ENCODE results near the gene NPAS2.

The NPAS2 gene

DNA sequence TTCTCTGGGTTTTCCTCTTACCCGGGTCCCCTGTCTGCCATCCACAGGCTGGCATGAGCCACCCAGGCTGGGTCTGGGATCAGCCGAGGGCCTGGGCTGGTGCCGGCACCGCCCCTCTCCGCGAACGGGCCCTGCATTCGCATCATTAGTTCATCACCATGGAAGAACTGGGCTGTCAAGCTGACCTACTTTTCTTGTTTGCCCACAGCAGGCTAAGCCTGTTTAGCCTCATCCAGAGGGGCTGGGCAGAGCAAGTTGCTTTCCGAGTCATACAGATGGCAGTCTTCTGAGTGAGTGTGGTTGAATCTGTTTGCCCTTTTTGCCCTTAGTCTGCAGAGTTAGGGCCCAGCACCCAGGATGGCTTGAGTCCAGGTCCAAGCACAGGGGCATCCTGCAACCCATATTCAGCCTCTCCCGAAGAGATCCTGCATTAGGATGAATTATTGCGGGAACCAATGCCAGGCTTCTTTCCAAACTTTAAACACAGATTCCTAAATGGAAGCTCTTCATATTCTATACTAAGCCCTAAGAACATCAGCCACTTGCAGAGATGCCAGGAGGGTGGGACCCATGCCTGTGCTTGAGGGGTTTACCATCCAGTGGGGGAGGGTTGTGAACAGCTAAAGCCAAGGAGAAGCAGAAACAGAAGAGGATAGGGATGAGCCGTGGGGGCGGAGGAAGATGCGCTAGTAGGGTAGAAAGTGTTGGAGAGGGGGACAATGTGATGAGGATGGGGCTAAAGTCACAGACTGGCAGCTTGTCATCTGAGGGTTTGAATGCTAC is 68.0 kb downstream of the NPAS2 start:
- DNase-seq, result no peak

DNA sequence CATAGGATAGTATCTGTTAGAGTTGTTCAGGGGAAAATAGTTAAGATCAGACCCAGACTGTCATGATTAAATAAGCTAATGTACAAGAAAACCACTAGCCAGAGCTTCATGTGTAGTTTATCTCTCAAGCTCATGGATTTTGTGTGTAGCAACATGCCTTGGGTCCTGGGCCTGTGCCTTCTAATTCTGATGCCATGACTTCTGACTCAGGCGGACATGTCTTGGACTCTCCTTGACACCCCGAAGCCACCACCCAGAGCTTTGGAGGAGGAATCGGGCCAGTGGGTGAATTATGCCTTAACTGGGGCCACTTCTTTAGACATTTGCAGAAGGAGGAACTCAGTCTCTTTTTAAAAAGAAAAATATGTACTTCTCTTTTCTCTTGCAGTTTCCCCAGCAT is 68.7 kb downstream of the NPAS2 start:
- DNase-seq, result peak; percentile 34 to 56

DNA sequence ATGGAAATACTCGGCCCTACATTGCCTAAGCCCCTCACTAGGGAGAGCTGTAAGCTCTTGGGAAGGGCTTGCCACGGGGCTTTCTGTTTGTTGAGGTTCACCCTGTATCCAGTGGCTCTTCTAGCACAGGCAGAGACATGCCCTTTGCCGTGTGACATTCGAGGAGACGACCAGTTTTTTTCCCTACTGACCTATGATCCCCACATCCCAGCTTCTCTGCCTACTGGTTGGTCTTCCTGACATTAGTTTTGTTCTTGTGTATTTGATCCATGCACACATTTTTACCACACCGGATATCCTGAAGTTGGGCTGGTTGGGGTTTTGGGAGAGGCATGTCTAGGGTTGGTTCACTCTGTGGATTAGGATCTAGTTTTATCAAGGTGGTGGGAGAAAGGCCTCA is 69.3 kb downstream of the NPAS2 start:
- no peak for DNase-seq

DNA sequence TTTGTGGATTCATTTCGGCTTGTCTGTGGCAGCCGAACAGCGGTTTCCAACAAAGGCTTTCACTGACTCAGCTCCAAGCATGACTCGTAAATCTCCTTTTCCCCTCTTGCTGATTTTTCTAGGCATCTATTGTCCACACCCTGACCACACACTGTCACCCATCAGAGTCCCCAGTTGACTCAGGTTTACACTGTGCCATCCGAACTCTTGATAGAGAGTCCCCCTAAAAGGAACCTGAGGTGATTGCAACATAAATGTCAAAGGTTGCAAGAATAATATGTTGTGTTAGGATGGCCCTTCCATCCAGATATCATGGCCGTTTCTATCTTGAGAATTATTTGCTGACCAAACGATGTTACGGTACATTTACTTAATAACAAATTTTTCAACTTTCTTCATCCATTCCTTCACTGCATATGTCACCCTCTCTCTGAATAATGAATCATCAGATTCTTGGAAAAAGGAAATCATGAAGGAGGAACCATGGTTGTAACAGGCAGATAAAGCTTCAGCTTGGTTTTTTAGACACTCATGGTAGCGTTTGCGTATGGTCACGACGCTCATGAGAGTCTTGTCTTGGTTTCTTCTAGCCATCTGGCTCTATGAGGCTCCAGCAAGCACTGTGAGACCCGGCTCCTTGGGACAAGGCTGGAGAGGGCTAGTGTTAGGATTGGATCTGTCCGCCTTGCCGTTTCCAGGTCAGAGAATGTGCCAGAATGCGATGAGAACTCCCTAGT is 72.1 kb downstream of the NPAS2 start:
- DNase-seq, result peak; percentile 49 to 81

DNA sequence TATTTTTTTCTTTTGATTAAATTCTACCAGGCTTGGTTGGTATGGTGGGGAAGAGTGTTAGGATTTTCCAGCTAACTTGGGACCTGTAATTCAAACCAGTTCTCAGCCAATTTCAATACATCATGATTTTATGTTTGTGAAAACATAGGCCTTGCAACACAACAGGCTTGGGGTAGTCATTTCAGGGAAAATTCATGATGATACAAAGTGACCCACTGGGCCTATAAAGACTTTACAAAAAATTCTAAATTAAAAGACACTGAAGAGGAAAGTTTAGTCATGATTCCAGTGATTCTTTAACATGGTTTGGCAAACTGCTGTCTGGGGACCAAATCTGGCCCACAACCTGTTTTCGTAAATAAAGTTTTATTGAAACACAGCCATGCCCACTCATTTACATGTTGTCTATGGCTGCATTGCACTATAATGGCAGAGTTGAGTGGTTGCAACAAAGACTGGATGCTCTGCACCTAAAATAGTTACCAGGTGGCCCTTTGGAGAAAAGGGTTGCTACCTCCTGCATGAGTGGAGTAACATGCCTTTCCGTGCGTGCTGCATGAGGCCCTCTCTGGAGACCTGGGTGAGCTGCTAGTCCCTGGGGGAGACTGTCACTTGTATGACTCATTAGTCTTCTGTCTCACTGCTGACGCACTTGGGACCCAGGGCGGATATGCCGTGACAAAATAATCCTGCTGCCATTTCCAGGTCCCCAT is 73.6 kb downstream of the NPAS2 start:
- no peak for DNase-seq

DNA sequence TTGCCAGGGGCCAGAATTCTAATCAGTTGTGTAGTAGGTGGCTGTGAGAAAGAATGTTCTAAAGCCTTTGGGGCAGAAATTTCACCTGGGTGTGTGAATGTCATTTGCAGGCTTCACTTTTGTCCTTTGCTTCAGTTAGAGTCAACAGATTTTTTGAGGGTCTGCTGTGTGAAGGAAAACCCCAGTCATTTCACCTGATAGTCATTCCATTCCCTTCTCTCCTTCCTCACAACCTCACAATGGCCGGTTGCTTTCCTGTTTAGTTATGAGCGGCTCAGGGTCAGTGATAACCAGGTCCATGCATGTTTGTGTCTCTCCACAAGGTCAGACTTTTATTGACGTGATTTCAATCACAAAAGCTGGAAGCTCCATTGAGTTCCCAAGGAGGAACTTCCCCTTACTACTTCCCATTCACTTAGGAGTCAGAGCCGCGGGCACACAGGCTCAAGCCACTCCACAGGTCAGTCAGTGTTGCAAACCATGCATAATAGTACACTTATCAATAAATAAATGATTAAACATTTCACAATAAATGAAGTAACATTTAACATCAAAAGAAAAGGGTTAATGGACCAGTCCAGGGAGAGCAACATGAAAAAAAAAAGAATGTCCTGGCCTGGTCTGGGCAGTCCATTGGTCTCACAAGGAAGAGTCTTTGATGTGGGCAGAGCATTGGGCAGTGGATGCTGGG is 74.3 kb downstream of the NPAS2 start:
- peak; percentile 29 to 51 for DNase-seq

DNA sequence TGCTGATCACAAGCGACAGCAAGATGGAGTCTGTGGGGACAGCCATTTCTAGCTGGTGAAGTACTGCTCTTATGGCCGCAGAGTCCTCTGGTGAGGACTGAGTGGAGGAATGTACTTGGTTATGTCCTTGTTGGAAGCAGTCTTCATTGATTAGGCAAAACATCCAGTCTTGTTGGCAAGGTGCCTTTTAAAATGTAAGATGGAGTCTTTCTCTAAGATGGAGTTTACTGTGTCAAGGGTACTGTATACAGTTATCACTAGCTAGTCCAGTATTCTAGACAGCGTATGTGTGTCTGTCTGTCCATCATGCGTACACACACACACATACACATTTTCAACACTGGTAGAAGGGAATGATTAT is 74.8 kb downstream of the NPAS2 start:
- no peak for DNase-seq

DNA sequence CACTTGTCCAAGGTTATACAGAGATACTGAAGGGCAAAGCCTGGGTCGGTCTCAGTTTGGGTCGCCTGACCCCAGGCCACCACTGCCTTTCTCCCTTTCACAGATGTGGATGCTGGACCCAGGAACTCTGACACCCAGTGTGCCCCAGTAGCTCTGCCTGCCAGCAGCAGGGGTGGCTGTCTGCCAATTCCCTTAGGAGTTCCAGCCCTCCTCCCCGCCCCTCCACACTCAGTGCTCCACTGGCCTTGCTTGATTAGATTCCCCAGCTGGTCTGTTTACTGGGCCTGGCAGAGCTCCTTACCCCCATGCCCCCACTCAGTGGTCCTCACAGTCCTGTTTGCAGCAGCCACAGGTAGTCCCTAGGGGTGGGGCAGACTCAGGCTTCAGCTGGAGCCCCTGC is 75.5 kb downstream of the NPAS2 start:
- DNase-seq, result no peak

DNA sequence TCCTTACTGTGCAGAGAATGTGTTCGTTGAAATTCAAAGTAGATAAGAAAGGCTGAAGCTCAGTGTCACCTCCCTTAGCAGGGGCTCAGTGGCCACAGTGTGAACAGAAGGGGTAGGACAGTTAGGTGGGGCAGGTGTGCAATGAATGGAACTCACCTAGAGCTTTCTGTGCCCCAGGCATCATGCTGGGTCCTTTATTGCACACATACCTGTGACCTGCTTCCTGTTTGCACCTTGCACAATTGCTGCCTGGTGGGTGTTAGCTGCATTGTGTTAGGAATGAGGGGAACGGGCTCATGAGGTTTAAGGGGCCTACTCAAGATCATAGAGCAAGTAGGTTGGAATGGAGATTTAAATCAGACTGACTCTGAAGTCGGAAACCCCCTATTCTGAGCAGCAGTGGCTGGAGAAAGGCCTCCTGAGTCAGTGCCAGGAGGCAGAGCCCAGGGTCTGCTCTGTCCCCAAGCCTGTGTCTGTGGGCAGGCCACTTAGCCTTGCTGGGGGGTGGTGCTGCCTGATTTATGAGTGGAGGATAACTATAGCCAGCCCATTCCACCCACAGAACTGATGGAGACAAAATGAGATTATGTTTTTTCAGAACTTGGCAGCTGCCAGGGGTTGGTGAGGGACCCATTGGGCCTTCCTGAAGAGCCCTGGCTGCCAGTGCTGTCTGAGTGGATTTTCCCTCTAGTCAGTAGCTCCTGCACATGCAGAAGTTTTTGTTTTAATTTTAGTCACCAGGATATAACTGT is 76.2 kb downstream of the NPAS2 start:
- DNase-seq, result no peak

DNA sequence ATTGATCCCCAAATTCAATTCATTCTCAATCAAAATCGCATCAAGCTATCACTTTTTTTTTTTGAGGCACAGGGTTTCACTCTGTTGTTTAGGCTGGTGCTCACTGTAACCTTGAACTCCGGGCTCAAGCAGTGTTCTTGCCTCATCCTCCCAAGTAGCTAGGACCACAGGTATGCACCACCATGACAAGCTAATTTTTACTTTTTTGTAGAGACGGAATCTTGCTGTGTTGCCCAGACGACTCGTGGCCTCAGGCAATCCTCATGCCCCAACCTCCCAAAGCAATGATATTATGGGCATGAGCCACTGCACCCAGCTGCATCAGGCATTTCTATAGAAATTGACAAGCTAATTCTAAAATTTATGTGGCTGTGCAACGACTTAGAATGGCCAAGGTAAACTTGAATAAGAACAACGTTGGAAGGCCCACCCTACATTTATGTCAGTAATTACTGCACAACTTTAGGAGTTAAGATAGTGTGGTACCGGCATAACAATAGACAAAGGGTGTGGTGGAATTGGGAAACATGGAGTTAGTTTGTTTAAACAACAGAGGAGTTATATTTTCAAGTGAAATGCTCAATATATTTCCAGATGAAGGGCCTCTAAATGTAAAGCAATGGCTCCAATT is 78.2 kb downstream of the NPAS2 start:
- no peak for DNase-seq

DNA sequence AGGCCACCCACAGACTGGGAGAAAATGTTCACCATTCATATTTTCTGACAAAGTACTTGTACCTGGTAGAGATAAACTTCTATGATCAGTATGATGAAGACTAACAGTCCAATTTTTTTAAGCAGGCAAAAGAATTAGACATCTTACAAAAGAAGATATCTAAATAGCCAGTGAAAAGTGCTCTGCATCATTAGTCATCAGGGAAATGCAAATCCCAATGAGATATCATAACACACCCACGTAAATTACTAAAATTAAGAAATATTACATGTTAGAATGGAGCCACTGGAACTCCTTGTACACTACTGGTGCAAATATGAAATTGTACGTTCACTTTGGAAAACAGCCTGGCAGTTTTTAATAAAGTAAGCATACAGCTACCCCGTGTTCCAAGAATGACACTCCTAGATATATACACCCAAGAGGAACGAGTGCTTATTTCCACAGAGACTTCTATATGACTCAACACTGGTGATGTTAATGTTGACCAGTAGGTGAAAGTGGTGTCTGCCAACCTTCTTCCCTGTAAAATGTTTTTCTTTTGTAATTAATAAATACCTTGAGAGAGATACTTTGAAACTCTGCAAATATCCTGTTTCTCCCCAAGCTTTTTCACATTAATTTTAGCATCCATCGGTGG is 80.3 kb downstream of the NPAS2 start:
- peak; percentile 8 to 24 for DNase-seq

DNA sequence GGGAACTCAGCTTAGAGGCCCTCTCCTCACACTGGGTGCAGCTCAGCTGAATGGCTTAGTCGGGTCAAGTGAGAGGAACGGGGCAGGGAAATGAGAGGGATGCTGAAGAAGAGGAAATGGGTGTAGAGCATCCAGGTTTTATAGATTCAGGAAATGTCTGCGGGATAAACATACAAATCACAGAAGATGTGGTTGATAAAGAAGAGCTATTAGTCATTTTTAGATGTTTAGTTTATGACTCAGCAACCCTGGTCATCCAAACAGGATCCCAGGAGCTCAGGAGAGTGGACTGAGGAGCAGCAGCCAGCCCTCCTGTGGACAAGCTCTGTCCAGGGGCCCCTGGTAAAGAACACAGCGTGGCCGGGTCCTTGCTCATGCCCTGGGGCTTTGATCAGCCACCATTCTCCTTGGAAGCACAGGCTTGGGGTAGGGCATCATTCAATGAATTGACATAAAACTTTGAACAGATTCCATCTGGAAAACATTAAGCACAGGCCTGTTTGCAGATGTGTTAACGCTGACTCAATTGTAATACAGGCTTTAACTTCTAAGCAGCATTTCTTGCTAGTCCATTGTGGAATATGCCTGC is 83.0 kb downstream of the NPAS2 start:
- DNase-seq, result no peak

DNA sequence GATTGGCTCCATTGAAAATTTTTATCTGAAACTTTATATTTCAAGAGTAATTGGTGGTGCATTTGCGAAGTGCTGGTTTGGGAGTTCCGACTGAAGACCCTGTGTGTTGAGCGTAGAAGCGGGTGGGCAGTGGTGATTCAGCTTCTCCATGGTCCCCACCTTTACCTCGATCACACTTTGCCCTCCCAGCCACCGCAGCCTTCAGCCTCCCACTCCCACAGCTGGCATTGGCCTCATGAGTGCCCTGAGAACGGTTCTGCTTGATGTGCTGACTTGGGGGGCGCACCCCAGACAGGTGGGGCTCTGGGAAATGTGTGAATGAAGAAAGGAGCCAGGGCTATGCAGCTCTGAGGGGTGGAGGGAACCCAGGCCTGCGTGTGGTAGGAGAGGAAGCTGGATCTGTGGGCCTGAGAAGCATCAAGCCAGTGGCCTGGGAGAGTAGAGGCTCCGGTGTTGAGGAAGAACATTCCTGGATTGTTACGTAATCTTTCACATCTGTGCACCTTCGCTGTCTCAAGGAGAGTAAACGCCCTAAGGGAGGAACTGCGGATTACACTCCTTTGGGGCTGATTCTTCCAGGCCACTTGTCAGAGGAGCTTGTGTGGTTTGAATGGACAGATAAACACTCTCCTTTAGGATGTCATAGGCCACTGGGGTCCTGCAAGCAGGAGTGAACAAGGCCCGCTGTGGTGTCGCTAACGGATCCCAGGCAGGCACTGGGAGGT is 83.8 kb downstream of the NPAS2 start:
- no peak for DNase-seq

DNA sequence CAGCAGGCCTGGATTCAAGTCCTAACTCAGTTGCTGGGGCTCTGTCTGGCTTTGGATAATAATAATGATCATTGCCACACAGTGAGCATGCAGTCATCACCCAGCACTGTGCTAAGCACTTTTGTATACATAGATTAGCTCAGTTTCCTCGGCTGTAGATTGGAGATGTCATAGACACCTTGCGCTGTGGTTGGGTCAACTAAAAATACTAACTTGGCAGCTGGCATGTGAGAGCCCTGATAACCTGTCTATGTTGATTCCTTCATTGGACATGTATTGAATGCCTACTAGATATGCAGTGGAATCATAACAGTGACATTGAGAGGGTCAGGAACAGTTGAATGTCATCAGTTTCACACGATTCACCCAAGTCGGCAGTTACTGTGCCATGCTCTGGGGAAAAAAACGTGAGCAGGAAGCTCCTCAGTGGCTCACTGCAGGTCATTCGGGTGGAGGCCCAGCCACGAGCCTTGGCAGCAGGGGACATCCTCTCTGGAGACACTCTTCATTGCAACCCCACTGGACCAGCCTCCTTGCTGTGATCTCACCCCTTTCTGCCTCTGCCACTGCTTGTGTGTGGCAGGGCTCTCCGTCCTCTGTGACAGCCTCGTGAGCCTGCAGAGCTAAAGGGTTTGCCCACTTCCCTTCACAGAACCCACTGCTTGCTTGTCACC is 85.3 kb downstream of the NPAS2 start:
- no peak for DNase-seq

DNA sequence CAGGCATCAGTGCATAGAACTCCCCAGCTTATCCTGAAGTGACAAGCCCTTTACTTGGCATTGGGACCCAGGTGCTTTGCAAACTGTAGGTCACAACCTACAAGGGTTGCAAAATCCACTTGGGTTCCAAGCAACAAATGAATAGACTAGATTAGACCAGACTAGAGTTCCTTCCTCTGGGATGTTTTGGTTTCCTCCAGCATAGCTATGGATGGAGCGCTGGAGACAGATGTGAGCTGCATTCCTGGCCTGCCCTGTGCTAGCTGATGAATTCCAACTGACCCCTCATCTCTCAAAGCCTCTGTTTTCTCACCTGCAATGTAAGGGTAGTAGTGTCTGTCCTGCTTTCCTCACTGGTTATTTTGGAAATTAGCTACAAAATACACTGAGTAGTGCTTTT is 86.2 kb downstream of the NPAS2 start:
- no peak for DNase-seq

DNA sequence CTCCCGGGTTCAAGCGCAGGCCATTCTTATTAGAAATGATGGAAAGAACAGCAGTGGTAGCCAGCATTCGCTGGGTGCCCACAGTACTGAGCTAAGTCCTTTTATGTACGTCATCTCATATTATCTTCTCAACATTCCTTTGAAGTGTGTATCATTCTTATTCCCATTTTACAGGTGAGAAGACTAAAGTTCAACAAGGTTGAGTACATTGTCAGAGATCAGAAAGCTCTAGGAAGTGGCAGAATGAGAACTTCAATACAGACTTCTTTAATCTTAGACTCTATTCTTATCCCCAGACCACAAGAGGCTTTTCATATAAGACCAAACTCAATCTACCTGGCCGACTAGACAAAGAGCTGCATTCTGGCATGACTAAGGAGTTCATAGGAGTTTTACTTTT is 86.7 kb downstream of the NPAS2 start:
- DNase-seq, result no peak

DNA sequence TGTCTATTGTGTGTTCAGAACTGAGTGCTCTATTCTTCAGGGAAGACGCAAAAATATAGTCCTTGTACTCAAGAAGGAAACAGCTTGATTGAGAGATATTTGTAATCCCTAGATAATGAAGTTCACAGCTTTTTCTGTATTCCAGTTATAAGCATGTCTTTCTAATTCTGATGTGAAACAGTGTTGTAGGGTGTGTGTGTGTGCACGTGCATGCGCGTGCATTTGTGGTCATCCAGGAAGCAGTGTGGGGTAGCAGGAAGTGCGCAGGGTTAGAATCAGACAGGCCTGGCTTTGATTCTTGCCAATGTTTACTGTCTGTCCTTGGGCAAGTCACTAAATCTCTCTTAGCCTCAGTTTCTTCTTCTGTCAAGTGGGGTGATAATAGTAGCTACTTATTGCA is 87.9 kb downstream of the NPAS2 start:
- DNase-seq, result peak in 1 of 2 donors; percentile 16

DNA sequence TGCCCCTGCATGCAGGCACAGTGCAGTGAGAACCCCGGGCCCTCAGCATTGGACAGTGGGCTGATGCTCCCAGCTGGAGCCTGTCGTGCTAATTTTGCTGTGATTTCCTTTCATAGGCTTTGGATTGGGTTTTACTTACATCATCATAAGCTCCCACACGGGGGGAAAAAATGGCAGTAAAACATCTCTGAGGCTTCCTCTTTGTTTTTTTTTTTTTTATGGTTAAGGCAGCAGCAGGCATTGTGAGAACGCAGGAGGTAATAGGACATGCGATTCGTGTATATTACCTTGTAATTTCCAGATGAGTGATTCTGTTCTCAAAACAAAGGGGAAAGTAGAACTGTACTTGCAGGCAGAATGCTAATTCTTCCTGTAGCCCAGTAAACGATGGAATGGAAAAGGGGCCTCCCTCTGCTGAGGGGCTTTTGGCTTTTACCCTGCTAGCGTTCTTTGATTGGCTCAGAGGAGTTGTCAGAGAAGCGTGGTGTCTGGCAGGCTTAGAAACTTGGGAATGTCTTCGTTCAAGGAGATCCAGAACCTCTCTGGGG is 89.7 kb downstream of the NPAS2 start:
- no peak for DNase-seq

DNA sequence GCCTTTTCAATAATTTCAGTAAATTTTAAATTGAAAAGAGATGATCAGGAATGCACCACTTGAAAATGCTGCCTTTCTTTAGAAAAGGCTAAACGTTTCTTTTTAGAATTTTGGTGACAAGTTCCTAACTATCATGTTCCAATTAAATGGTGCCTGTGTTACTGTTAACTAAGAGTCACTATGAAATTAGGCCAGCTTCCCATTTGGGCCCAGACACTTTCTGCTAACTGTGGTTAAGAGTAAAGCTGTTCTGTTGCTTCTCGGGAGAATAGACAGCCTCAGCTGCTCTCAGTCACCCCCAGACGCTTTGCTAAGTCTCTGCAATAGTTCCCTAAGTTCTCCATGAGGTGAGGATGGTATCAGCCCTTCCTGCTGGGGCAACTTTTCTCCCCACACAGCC is 90.2 kb downstream of the NPAS2 start:
- no peak for DNase-seq
